ENCODE measurements around the gene BAZ2B. TPM values are rescaled to one million over a fixed set of nuclear protein-coding genes. Genes with fewer than 3 reads are reported as not detected.

The BAZ2B gene
- total and polyA plus RNA-seq, 2 donors (not counting 3 experiments of a cell fraction or from before 2014, with no cell fraction given): 22.1 to 73.8 TPM

GRCh38 chr2:159351977-159352376, 264.4 kb downstream of the BAZ2B start:
- CTCF ChIA-PET: no interaction called here
- BruUV-seq (replicated peaks): no TSS peak

More at GRCh38 chr2:159351977-159352376, 264.4 kb downstream of the BAZ2B start:
- Histone ChIP-seq H2AFZ (ENCODE audit: low read depth, low read length) (no peak overlapping the region), H3K9ac (replicated peaks; ENCODE audit: extremely low read depth, insufficient read depth, low read length) (no peak overlapping the region), H3K27me3 (ENCODE audit: control insufficient read depth in 2 of 2, insufficient read depth in 2 of 2, low read length in 2 of 2) (no peaks in the 10 kb centered on the region), H3K4me3 (replicated peaks in 1 of 3; ENCODE audit: insufficient read depth in 1 of 3, low read depth in 1 of 3, low read length in 3 of 3) (no peak overlapping the region), H3K9me1 (replicated peaks; ENCODE audit: control insufficient read depth, extremely low read depth, insufficient read depth, low read length) (no peaks in the 10 kb centered on the region), H3K27ac (ENCODE audit: insufficient read depth, low read depth, low read length) (no peak overlapping the region), H3K4me1 (ENCODE audit: control insufficient read depth, extremely low read depth, insufficient read depth, low read length) (no peaks in the 10 kb centered on the region), H3K79me2 (ENCODE audit: control insufficient read depth, insufficient read depth, low read length) (no peaks in the 10 kb centered on the region), H3K36me3 (ENCODE audit: control insufficient read depth in 2 of 2, extremely low read depth in 1 of 2, insufficient read depth in 2 of 2, low read length in 2 of 2) (peaks cover 4 to 16% of the 10 kb centered on the region in 2 experiments), H3K9me3 (replicated peaks; ENCODE audit: control insufficient read depth, insufficient read depth, low read length) (no peaks in the 10 kb centered on the region), H4K20me1 (replicated peaks; ENCODE audit: control insufficient read depth, extremely low read depth, insufficient read depth, low read length) (no peaks in the 10 kb centered on the region), H3K4me2 (ENCODE audit: insufficient read depth, low read length) (no peak overlapping the region)
- POLR2A ChIA-PET: no interaction called here
- dilution Hi-C loops (cut with MboI; ENCODE audit: extremely low pct_ligation_motif_present, low sequenced_read_pairs) (no loop called here), intact Hi-C loops (cut with micrococcal nuclease) (no loop called here)
- FAIRE-seq (no peak), DNase-seq (ENCODE audit: low read depth, low spot score) (no peak)
- no peak for TF ChIP-seq FOS (IDR thresholded peaks at IDR 0.05; ENCODE audit: borderline replicate concordance, insufficient read depth, low read length)
- TF ChIP-seq POLR2AphosphoS5 (IDR thresholded peaks at IDR 0.05; ENCODE audit: insufficient read depth, low read depth, low read length): no peak
- no peak for TF ChIP-seq GATA2 (IDR thresholded peaks at IDR 0.05; ENCODE audit: insufficient read depth, insufficient read length, low read depth, low read length)
- no peak for TF ChIP-seq JUN (IDR thresholded peaks at IDR 0.05; ENCODE audit: borderline replicate concordance, insufficient read depth, insufficient read length, low read depth)
- TF ChIP-seq POLR2A (IDR thresholded peaks at IDR 0.05; ENCODE audit: low read depth, low read length): no peak
- no peak for TF ChIP-seq CTCF (IDR thresholded peaks at IDR 0.05; ENCODE audit: extremely low read depth in 1 of 2, insufficient read depth in 1 of 2, low read depth in 1 of 2, low read length in 2 of 2)
- no peak for TF ChIP-seq MYC (IDR thresholded peaks at IDR 0.05; ENCODE audit: low read depth, low read length)
- no peak for TF ChIP-seq EZH2 (IDR thresholded peaks at IDR 0.05; ENCODE audit: borderline replicate concordance, low read depth, low read length, severe bottlenecking)
- TF ChIP-seq, protein P1, sequence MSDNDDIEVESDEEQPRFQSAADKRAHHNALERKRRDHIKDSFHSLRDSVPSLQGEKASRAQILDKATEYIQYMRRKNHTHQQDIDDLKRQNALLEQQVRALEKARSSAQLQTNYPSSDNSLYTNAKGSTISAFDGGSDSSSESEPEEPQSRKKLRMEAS (IDR thresholded peaks at IDR 0.05; ENCODE audit: insufficient read depth, insufficient read length): no peak

All from endothelial cell of umbilical vein (primary cell).